ENCODE data around the gene JAK3.
"Not testable (repeated sequence)": the region's sequence is repeated elsewhere in the genome, so short reads cannot be mapped to it uniquely, and the experiment has no call there.

The JAK3 gene

DNA sequence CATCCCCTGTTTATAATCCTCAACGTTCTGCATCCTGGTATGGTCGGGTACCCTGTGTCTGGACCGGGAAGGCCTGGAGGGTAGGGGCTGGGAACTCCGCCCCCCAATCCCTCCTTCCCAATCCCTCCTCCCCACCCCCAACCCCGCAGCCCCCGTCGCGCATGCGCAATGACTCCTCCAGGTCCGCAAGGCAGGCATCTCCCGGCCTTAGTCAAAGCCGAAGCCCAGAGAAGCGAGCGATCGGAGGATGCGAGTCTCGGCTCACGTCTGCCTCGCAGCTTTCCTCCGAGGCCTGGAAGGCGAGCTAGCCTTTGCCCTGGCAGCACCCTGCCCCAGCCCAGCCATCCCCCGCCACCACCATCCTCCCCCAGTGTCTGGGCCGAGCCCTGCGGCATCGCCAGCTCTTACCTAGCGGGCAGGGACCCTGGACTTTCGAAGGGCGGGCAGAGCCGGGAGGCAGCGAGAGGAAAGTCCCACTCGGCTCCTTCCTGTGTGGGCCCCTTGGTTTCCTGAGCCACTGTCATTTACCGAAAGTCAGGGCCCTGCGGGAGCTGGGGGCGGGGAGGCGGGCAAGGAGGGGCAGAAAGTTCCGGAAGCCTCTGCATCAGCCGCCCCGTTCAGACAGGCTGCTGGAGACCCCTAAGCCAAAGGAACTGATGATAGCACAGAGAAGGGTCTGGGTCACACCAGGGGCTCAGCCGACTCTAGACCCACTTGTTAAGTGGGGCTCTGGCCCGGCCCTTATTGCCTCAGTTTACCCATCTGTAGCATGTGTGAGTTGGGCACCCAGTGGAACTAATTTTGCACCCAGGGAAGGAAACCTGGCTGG lies at the start of gene JAK3:
JAK3 (minus strand) TSS at position 445 of the 829 bp plus-strand sequence. CDS start 3,565 bp downstream, outside the sequence.
- peak; percentile 22 for DNase-seq (ENCODE audit: low spot score)

DNA sequence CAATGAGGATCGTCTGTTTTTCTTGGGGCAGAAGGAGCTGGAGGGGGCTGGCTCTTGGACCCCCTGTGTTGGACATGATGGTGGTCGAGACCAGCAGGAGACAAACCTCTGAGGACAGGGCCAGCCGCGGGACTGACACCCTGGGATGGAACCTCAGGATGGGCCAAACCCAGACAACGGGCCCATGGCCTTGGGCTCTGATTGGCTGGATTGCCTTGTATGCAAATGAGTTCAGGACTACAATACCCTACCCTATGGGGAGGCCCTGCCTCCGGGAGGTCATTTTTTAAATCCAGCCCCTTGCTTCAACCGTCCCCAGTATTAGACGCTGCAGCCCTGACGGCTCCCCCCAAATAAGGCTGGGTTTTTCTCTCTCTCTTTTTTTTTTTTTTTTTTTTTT lies 46.0 kb upstream of the JAK3 start:
- DNase-seq (ENCODE audit: low spot score) = no peak

DNA sequence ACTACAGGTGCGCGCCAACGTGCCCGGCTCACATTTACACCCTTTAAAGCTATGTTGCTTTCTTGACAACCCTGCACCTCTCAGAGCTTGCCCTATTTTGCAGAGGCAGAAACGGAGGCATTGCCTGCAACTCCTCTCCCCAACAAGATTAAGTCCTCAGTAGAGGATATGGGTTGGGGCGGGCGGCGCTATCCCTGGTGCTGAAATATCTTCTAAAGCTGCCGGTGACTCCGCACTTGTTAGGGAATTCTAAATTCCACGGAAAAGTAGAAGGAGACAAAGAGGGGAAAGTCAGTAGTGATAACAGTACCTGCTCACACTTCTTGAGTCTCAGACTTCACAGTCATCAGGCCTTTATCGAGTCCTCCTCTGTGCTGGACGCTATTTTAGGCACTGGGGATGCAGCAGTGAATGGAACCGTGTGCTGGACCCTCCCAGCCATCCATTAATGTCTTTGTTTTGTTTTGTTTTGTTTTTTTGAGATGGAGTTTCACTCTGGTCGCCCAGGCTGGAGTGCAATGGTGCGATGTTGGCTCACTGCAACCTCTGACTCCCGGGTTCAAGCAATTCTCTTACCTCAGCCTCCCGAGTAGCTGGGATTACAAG lies 41.9 kb upstream of the JAK3 start:
- no peak for DNase-seq (ENCODE audit: low spot score)

DNA sequence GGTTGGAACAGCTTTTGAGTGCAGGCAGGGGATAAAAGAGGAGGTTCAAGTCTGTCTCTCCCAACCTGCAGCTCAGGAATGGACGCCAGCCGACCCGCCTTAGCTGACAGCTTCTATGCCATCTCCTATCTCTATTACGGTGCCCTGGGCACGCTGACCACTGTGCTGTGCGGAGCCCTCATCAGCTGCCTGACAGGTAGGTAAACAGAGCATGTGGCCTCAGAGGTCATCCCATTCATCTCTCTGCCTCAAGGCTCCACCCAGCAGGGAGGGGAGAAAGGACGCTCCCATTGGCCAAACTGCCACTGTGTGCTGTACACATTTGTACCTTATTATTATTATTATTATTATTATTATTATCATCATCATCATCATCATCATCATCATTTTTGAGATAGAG lies 40.5 kb upstream of the JAK3 start:
- no peak for DNase-seq (ENCODE audit: low spot score)

DNA sequence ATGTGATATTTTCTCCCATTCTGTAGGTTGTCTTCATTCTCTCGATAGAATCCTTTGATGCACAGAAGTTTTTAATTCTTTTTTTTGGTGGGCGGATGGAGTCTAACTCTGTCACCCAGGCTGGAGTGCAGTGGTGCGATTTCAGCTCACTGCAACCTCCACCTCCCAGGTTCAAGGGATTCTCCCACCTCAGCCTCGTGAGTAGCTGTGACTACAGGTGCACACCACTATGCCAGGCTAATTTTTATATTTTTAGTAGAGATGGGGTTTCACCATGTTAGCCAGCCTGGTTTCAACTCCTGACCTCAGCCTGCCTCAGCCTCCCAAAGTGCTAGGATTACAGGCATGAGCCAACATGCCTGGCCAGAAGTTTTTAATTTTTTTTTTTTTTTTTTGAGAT lies 39.4 kb upstream of the JAK3 start:
- DNase-seq (ENCODE audit: low spot score) = not testable (repeated sequence)

DNA sequence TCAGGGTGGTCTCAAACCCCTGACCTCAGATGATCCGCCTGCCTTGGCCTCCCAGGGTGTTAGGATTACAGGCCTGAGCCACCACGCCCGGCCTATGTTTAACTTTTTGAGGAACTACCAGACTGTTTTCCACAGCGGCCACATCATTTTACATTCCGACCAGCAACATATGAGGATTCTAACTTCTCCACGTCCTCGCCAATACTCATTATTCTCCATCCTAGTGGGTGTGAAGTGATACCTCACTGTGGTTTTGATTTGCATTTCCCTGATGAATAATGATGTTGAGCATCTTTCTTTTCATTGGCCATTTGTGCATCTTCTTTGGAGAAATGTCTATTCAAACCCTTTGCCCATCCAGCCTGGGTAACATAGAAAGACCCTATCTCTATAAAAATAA lies 38.7 kb upstream of the JAK3 start:
- no peak for DNase-seq (ENCODE audit: low spot score)

DNA sequence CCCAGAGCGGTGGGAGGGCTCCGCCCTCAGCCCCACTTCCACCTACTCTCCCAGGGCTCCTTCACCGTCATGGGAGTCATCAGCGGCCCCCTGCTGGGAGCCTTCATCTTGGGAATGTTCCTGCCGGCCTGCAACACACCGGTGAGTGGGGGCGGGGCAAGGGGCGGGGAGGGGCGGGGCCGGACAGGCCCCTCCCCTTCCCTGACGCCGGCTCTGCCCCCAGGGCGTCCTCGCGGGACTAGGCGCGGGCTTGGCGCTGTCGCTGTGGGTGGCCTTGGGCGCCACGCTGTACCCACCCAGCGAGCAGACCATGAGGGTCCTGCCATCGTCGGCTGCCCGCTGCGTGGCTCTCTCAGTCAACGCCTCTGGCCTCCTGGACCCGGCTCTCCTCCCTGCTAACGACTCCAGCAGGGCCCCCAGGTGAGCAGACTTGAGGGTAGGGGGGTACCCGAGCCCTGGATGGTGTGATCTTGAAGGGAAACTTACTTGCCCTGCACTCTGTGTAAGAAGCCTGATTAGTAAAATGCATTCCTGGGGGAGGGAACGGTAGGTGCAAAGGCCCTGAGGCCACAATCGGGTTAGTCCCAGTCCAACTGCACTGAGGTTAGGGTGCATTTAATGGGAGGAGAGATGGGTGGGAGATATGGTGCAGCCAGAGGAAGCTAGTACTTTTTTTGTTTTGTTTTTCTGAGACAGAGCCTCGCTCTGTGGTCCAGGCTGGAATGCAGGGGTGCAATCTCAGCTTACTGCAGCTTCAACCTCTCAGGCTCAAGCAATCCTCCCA lies 36.0 kb upstream of the JAK3 start:
- DNase-seq (ENCODE audit: low spot score) = no peak

DNA sequence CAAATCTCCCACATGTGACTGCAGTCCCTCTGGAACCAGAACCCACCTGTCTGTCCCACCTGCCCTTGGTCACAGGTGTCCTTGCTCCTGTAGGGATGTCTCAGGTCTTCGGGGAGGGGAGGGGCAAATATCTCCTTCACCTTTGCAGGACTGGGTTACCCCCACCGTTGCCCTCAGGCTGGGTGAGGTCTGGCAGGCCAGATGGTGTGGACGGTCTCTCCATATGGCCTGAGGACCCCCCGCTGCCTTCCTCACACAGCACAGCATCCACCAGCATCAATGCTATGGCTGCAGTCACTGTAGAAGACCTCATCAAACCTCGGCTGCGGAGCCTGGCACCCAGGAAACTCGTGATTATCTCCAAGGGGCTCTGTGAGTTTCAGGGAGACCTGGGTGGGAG lies 33.9 kb upstream of the JAK3 start:
- DNase-seq (ENCODE audit: low spot score) = no peak

DNA sequence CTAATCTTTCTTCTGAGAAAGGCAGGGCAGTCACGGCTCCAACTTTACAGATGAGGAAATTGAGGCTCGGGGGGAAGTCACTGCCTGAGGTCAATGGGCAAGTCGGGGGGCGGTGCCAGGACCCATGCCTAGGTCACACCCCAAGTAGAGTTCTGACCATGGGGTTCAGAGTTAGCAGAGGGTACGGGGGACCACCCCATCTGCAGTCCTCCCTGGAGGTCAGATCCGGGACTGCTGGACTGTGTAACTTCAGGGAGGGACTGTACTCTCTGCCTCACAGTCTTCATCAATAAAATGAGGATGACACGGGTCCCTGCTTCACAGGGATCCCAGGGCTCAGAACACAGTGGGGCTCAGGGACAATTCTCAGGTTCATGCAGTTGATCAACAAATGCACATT lies 31.7 kb upstream of the JAK3 start:
- no peak for DNase-seq (ENCODE audit: low spot score)

DNA sequence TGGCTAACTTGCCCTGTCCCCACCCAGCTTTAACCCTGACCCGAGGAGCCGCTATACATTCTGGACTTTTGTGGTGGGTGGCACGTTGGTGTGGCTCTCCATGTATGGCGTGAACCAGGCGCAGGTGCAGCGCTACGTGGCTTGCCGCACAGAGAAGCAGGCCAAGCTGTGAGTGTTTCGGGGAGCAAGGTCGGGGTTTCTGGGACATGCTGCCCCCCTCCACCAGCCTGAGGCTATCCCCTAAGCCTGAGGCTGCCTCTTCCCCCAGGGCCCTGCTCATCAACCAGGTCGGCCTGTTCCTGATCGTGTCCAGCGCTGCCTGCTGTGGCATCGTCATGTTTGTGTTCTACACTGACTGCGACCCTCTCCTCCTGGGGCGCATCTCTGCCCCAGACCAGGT lies 29.9 kb upstream of the JAK3 start:
- no peak for DNase-seq (ENCODE audit: low spot score)

DNA sequence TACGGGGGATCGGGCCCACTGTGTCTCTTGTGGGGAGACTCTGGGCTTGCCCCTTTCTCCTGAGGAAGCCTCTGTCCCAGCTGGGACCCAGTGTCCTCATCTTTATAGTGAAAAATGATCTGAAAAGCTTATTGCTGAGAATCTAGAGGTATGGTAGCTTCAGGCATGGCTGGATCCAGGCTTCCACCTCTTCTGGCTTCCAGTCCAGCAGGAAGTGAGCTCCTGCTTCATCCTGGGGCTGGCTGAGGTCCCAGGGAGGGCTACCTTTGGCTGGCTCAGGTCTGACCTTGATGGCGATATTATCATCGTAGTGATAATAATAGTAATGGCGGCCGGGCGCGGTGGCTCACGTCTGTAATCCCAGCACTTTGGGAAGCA lies 27.0 kb upstream of the JAK3 start:
- no peak for DNase-seq (ENCODE audit: low spot score)

DNA sequence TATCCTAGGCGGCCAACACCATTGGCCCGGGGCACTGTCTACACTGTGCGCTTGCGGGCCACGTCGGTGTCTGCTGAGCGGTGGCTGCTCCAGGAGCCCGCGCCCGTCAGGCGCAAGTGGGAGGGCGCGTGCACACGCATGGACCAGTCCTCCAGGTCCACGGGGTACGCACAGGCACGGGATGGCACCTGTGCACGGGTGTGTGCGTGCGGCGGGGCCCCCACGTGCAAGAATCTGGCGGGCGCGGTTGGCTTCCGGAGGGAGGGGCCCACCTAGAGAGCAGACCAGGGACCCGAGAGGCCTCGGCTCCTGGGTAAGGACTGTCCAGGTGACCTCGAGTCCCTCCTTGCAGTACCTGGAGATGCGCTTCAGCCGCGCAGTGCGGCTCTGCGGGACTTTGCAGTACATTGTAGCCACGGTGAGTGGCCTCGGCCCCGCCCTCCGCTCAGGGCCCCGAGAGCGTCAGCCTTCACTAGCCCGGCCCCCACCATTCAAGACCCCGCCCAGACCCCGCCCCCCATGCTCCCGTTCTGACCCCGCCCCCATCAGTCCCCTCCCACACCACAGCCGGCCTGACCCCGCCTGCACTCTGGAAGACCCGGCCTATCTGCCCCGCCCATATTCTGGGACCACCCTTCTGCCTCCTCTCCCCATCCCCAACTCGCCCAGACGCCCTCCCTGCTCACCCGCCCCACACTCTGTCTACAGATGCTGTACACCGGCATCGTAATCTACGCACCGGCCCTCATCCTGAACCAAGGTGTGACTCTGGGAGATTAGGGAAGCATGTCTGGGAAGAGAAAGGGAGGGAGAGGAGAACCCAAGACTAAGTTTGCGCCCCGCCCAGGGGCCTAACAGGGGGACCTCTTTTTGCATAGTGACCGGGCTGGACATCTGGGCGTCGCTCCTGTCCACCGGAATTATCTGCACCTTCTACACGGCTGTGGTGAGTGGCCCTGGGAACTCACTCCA lies 26.3 kb upstream of the JAK3 start:
- DNase-seq (ENCODE audit: low spot score) = no peak

DNA sequence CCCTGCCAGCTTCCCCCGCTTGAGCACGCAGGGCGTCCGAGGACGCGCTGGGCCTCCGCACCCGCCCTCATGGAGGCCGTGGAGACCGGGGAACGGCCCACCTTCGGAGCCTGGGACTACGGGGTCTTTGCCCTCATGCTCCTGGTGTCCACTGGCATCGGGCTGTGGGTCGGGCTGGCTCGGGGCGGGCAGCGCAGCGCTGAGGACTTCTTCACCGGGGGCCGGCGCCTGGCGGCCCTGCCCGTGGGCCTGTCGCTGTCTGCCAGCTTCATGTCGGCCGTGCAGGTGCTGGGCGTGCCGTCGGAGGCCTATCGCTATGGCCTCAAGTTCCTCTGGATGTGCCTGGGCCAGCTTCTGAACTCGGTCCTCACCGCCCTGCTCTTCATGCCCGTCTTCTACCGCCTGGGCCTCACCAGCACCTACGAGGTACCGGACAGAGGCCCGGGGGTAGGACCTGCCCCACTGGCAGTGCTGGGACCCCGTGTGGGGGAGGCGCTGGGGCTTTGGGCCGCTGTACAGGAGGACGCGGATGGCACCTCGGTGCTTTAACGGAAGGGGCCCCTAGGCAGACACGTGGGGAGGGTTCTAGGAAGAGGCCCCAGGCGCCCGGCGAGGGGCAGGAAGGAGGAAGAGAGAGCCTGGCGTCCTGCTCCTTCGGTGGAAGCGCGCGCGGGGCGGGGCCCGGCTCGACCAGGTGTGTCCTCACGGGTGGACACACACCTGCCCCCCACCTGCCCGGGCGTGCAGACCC lies 24.6 kb upstream of the JAK3 start:
- DNase-seq (ENCODE audit: low spot score) = no peak

DNA sequence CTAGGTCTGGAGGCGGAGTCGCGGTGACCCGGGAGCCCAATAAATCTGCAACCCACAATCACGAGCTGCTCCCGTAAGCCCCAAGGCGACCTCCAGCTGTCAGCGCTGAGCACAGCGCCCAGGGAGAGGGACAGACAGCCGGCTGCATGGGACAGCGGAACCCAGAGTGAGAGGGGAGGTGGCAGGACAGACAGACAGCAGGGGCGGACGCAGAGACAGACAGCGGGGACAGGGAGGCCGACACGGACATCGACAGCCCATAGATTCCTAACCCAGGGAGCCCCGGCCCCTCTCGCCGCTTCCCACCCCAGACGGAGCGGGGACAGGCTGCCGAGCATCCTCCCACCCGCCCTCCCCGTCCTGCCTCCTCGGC lies 24.1 kb upstream of the JAK3 start, which contains the start of gene SLC5A5:
SLC5A5 (plus strand) TSS at position 68 of the 373 bp plus-strand sequence. CDS start 375 bp downstream, outside the sequence.
- no peak for DNase-seq (ENCODE audit: low spot score)

DNA sequence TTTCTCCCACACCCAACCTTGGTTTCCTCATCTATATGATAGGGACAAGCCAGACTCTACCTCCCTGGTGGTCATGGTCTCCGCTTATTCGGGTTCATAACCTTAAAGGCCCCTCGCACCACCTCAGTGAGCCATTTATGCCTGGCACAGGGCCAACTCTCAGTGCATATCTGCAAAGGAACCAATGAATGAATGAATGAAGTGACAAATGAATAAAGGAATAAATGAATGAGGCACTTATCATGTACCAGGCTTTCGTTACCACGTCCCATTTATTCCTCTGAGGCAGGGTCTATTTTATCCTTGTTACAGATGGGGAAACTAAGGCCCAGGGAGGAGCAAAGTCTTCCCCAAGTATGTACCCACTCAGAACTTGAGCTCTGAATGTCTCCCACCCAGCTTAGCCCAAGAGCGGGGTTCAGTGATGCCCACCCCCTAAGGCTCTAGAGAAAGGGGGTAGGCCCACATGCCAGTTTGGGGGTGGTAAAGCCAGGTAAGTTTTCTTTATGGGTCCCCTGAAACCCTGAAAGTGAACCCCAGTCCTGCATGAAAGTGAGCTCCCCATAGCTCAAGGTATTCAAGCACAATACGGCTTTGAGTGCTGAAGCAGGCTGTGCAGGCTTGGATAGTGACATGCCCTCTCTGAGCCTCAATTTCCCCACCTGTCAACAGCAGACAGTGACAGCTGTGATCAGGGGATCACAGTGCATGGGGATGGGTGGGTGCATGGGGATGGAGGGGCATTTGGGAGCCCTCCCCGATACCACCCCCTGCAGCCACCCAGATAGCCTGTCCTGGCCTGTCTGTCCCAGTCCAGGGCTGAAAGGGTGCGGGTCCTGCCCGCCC lies 23.5 kb upstream of the JAK3 start:
- DNase-seq (ENCODE audit: low spot score) = no peak

DNA sequence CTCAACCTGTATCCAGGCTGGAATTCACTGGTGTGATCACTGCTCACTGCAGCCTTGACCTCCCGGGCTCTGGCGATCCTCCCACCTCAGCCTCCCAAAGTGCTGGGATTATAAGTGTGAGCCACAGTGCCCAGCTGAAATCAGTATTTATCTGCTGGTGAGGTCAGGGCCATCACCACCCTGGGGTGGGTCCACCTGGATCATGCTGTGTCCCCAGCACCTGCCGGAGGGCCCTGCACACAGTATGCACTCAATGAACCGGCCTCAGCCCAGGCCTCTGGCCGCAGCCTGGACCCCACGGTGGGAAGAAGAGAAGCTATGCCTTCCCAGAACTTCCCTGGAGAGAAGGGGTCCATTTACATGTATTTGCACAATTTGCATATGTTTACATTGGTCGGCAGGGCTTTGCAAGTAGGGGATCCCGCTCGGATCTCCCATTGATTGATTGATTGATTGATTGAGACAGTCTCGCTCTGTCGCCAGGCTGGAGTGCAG lies 21.4 kb upstream of the JAK3 start:
- no peak for DNase-seq (ENCODE audit: low spot score)

DNA sequence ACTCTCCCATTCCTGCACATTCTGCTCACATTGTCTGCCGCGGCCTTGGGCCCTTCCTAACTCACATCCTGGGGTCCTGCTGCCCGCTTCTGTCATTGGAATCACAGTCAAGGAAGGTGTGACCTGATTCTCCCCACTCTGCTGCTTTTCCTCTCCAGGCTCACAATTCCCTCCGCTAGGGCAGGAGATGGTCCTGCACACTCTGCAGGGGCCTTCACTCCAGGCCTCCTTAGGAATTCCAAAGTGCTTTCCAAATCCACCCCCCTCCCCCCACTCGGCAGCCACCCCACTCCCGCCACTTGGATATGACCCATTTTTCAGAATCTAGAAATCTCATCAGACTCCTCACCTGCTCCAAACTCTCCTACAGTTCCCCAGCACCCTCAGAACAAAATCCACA lies 20.9 kb upstream of the JAK3 start:
- DNase-seq (ENCODE audit: low spot score) = no peak

DNA sequence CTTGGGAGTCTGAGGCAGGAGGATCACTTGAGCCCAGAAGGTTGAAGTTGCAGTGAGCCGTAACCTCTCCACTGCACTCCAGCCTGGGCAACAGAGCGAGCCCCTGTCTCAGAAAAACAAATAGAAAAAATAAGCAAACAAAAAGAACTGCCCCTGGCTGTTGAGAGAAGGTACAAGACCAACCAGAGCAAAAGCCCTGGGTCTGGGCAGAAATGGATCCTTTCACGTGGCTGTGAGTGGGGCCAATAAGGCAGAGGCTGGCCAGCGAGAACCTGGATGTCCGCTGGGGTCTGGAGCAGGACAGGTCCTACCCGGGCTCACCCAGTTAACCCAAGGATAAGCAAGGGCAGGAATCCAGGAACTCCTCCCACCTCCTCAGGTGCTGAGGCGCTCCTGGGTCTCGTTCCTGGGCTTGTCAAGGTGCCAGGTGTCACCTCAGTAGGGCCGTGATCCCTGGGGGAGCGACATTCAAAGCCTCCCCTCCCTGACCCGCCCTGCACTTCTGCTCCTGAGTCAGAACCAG lies 19.2 kb upstream of the JAK3 start:
- DNase-seq (ENCODE audit: low spot score) = no peak

DNA sequence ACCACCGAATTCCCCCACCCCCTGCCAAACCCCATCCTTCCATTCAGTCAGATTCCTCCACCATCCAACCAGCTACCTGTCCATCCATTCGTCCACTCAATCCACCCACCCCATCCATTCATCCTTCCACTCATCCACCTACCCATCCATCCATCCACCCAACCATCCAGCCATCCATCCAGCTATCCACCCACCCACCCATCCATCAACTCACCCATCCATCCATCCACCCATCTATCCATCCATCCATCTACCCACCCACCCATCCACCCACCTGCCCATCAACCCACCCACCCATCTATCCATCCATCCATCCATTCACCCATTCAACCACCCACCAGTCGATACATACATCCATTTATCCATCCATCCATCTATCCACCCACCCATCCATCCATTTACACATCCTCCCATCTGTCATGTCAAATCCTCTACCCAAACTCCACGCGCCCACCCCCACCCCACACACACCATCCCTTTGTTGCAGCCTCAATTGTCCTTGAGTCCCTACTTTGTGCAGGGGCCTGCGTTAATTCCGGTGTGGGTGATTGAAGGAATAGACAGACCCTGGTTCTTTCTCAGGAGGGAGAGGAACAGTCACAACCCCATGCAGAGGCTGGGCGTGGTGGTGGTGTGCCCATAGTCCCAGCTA lies 18.7 kb upstream of the JAK3 start:
- no peak for DNase-seq (ENCODE audit: low spot score)

Data from pons (tissue), 1 donor.